ENCODE results near the gene KAT2A.

Gene KAT2A

DNA sequence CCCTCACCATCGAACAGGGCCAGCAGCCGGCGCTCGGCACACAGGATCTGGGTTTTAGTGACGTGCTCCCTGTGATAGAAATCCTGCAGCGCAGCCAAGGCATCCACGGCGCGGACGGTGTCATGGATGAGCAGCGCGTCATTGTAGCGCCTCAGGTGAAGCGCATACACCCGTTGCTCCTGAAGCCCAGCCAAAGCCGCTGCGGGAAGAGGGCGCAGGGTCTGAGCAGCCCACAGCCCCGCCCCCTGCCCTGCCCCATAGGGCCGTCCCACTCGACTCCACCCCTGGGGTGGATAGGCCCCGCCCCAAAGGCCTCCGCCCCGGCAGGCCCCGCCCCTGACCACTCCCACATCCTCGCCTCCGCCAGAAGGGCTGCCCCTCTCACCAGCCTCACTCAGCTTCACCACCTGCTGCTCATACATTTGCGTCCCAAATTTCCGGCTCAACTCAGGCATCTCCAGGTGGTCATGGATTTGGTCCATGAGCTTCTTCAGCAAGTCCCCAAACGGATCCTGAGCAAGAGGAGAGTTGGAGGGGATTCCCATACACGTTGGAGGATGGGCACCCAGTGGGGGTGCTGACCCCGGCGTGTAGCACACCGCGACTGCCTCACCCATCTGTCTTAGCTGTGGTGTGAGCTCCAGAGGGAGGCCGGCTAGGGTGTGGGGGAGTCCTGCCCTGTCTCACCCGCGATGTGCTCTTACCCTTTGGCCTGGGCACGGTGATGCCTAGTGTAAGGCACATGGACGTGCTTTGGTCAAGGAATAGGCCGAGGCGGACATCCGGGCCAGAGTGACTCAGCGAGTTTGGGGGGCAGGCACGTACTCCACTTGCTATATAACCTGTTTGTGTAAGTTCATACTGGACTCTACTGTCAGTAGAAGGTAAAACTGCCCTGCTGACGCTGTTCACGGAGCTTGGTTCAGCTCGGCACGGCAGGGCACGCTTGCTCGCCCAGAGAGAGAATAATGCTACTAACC, 13.3 kb downstream of the KAT2A start:
- no peak for TF ChIP-seq CTCF (IDR thresholded peaks at IDR 0.05; ENCODE audit: borderline replicate concordance, insufficient read depth, low read depth, low read length)
- H3K4me3 ChIP-seq (ENCODE audit: low read depth, low read length) = no peak overlapping the region

- TF ChIP-seq CTCF (IDR thresholded peaks at IDR 0.05; ENCODE audit: borderline replicate concordance, insufficient read depth, low read depth, low read length) = no peak
- no peak overlapping the region for H3K4me3 ChIP-seq (ENCODE audit: low read depth, low read length)
Measured at GRCh38 chr17:42107124-42107523, 14.0 kb downstream of the KAT2A start.

DNA sequence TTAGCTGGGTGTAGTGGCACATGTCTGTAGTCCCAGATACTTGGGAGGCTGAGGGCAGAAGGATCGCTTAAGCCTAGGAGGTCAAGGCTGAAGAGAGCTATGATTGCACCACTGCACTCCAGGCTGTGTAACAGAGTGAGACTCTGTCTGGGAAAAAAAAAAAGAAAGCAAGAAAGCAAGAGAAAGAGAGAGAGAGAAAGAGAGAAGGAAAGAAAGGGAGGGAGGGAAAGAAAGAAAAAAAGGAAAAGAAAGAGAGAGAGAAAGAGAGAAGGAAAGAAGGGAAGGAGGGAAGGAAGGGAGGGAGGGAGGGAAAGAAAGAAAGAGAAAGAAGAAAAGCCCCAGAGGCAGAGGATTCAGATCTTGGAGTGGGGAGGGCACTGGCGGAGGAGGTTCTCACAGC, 15.2 kb downstream of the KAT2A start:
- TF ChIP-seq CTCF (IDR thresholded peaks at IDR 0.05; ENCODE audit: borderline replicate concordance, insufficient read depth, low read depth, low read length) = no peak
- H3K4me3 ChIP-seq (ENCODE audit: low read depth, low read length) = no peak overlapping the region

- no peak for TF ChIP-seq CTCF (IDR thresholded peaks at IDR 0.05; ENCODE audit: borderline replicate concordance, insufficient read depth, low read depth, low read length)
- no peak overlapping the region for H3K4me3 ChIP-seq (ENCODE audit: low read depth, low read length)
Measured at GRCh38 chr17:42104264-42104663, 16.9 kb downstream of the KAT2A start.

- no peak overlapping the region for H3K4me3 ChIP-seq (ENCODE audit: low read depth, low read length)
- no peak for TF ChIP-seq CTCF (IDR thresholded peaks at IDR 0.05; ENCODE audit: borderline replicate concordance, insufficient read depth, low read depth, low read length)
Measured at GRCh38 chr17:42103221-42103954, 17.8 kb downstream of the KAT2A start.

- H3K4me3 ChIP-seq (ENCODE audit: low read depth, low read length) = no peak overlapping the region
- peak; percentile 92 for TF ChIP-seq CTCF (IDR thresholded peaks at IDR 0.05; ENCODE audit: borderline replicate concordance, insufficient read depth, low read depth, low read length)
Measured at GRCh38 chr17:42101513-42102292, 19.5 kb downstream of the KAT2A start.
